GM19395 (cell line): ENCODE measurements around the gene CCDC83.
"Not testable (repeated sequence)": the region's sequence is repeated elsewhere in the genome, so short reads cannot be mapped to it uniquely, and the experiment has no call there.

Source experiments
- ATAC-seq: cut with Tn5 transposase; IDR thresholded peaks from one replicate; pipeline ENCODE4 v1.9.1; 2021; ENCODE audit warnings: mild to moderate bottlenecking, moderate library complexity; ENCODE audit not compliant: unreplicated experiment

Gene CCDC83

GRCh38 chr11:85835263-85835662, 19.9 kb upstream of the CCDC83 start:
- ATAC-seq = no peak

- ATAC-seq = no peak
Measured at GRCh38 chr11:85835729-85836128, 19.5 kb upstream of the CCDC83 start.

GRCh38 chr11:85840932-85841331, 14.3 kb upstream of the CCDC83 start:
- not testable (repeated sequence) for ATAC-seq

GRCh38 chr11:85843929-85844328, 11.3 kb upstream of the CCDC83 start:
- no peak for ATAC-seq

GRCh38 chr11:85844439-85845123, 10.6 kb upstream of the CCDC83 start:
- no peak for ATAC-seq

GRCh38 chr11:85845124-85845631, 10.0 kb upstream of the CCDC83 start:
- no peak for ATAC-seq

DNA sequence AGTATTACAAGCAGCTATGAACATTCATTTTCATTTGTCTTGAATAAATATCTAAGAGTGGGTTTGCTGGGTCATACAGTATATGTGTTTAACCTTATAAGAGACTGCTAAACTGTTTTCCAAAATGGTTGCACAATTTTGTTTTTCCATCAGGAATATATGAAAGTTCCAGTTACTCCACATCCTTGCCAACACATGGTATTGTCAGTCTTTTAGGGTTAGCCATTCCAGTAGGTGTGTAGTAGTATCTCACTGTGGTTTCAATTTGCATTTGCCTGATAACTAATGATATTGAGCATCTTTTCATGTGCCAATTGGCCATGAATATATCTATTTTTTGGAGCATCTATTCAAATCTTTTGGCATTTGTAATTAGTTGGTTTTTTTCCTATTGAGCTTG, 7.7 kb upstream of the CCDC83 start:
- ATAC-seq = no peak

GRCh38 chr11:85848006-85848405, 7.2 kb upstream of the CCDC83 start:
- ATAC-seq = no peak

DNA sequence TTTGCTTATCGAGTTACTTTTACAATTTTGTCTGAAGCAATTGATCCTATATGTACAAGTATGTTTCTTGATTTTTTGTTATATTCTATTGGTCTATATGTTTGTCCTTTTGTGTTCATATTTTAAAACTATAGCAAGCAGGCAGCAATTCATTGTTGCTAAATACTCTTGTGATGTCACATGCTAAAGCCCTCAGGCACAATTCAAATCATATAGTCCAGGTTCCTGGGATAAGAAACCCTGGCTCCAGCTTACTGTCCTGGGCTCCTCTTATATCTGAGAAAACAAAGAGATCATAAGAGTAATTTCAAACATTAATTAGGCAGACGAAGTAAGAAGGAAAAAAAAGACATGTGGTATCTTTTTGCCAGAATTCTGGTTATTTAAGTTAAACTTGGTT, 6.6 kb upstream of the CCDC83 start:
- no peak for ATAC-seq

GRCh38 chr11:85852754-85853153, 2.4 kb upstream of the CCDC83 start:
- not testable (repeated sequence) for ATAC-seq

- not testable (repeated sequence) for ATAC-seq
Measured at GRCh38 chr11:85853541-85853940, 1.6 kb upstream of the CCDC83 start.

GRCh38 chr11:85854212-85854556, 999 bp upstream of the CCDC83 start:
- no peak for ATAC-seq

- peak; percentile 99 for ATAC-seq
Measured at GRCh38 chr11:85854557-85855340, 434 bp upstream of the CCDC83 start.

DNA sequence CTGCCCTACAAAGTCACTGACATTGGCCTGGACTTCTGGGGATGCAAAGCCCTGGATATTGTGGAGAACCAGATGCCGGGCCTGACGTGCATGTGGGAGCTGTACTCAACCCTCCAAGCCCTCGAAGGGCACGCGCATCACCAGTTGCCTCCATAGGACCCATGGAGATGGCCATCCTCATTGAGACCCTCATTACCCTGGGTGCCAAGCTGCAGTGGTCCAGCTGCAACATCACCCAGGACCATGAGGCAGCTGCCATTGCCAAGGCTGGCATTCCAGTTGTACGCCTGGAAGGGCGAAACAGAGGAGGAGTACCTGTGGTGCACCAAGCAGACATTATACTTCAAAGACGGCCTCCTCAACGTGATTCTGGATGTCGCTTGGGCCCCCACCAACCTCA, 1.9 kb downstream of the CCDC83 start:
- no peak for ATAC-seq

DNA sequence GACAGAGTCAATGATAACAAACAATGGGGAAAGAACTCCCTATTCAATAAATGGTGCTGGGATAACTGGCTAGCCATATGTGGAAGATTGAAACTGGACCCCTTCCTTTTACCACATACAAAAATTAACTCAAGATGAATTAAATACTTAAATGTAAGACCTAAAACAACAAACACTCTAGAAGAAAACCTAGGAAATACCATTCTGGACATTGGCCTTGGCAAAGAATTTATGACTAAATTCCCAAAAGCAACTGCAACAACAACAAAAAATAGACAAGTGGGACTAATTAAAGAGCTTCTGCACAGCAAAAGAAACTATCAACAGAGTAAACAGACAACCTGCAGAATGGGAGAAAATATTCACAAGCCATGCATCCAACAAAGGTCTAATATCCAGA, 4.4 kb downstream of the CCDC83 start:
- not testable (repeated sequence) for ATAC-seq

DNA sequence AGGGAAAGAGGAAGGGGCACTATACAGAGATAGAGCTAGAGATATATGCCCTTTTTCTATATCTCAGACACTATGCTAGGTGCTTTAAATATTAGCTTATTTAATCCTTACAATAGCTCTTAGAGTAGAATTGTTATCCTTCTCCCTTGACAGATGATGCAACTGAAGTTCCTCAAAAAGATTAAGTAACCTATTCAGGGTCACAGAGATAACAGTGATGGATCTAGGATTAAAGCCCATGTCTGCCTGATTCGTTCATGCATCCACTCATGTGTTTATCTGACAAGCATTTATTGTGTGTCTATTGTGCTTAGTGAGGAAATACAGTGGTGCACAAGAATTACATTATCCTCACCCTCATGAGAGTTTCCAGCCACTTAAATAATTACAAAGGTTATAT, 8.7 kb downstream of the CCDC83 start:
- ATAC-seq = no peak

GRCh38 chr11:85866137-85866827, 11.1 kb downstream of the CCDC83 start:
- no peak for ATAC-seq

- ATAC-seq = no peak
Measured at GRCh38 chr11:85867751-85868150, 12.6 kb downstream of the CCDC83 start.

- no peak for ATAC-seq
Measured at GRCh38 chr11:85869781-85870180, 14.6 kb downstream of the CCDC83 start.

DNA sequence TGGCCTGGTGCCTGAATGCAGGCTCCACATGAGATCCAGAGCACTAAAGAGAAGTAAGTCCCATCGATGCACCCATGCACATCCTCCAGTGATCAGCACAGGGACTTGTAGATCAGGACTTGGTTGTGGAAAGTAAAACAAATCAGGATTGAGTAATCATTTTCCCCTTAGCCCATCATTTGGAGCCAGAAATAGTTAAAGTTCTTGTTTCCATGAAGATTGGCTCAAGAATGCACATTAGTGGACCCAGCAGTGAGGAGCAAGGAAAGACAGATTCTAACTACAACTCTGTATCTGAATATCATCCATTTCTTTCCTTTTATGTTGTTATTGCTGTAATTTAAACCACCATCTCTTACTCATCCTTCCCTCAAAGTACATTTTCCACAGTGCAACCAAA, 19.1 kb downstream of the CCDC83 start:
- no peak for ATAC-seq

- ATAC-seq = no peak
Measured at GRCh38 chr11:85875505-85875904, 20.3 kb downstream of the CCDC83 start.

GRCh38 chr11:85884581-85885021, 29.4 kb downstream of the CCDC83 start:
- no peak for ATAC-seq
